BLaER1 (cell line): ENCODE results near the gene SHF.

Source experiments
- H3K27ac ChIP-seq: shearing (Covaris generic); formaldehyde crosslinking; 2 replicates; pipeline ENCODE4 v1.8.1; 2022
- H3K27me3 ChIP-seq: shearing (Covaris generic); formaldehyde crosslinking; 2 replicates; pipeline ENCODE4 v1.8.1; 2022
- H3K36me3 ChIP-seq: shearing (Covaris generic); formaldehyde crosslinking; 2 replicates; pipeline ENCODE4 v1.8.1; 2022
- H3K4me1 ChIP-seq: shearing (Covaris generic); formaldehyde crosslinking; 2 replicates; pipeline ENCODE4 v1.8.1; 2022
- H3K4me2 ChIP-seq: shearing (Covaris generic); formaldehyde crosslinking; 2 replicates; pipeline ENCODE4 v1.8.1; 2022
- H3K4me3 ChIP-seq: shearing (Covaris generic); formaldehyde crosslinking; 2 replicates; pipeline ENCODE4 v1.8.1; 2022
- H3K9ac ChIP-seq: shearing (Covaris generic); formaldehyde crosslinking; 2 replicates; pipeline ENCODE4 v1.8.1; 2022
- H3K9me3 ChIP-seq: shearing (Covaris generic); formaldehyde crosslinking; 2 replicates; pipeline ENCODE4 v1.8.1; 2022
- H4K20me1 ChIP-seq: shearing (Covaris generic); formaldehyde crosslinking; 2 replicates; pipeline ENCODE4 v1.8.1; 2022
- Cebpa-rat ChIP-seq: shearing (Covaris generic); IDR thresholded peaks from 2 replicates; pipeline ENCODE4 v1.8.1; 2022

Gene SHF

GRCh38 chr15:45224621-45225217, 37.0 kb upstream of the SHF start:
- TF ChIP-seq Cebpa-rat: no peak
- H3K4me2 ChIP-seq: no peak overlapping the region
- H3K4me1 ChIP-seq: no peaks in the 10 kb centered on the region
- no peaks in the 10 kb centered on the region for H4K20me1 ChIP-seq
- no peak overlapping the region for H3K4me3 ChIP-seq
- no peaks in the 10 kb centered on the region for H3K36me3 ChIP-seq
- H3K27me3 ChIP-seq: no peaks in the 10 kb centered on the region
- no peaks in the 10 kb centered on the region for H3K9me3 ChIP-seq
- H3K9ac ChIP-seq: no peak overlapping the region
- no peak overlapping the region for H3K27ac ChIP-seq

- TF ChIP-seq Cebpa-rat: no peak
These were observed 34.2 kb upstream of the SHF start for GRCh38 chr15:45221967-45222366.

GRCh38 chr15:45221053-45221599, 33.4 kb upstream of the SHF start:
- no peak for TF ChIP-seq Cebpa-rat
- Histone ChIP-seq H3K4me3 (no peak overlapping the region), H3K9ac (no peak overlapping the region), H3K4me2 (no peak overlapping the region), H3K4me1 (no peaks in the 10 kb centered on the region), H3K27me3 (no peaks in the 10 kb centered on the region), H3K36me3 (no peaks in the 10 kb centered on the region), H3K27ac (no peak overlapping the region), H3K9me3 (no peaks in the 10 kb centered on the region), H4K20me1 (no peaks in the 10 kb centered on the region)

More at GRCh38 chr15:45221967-45222366, 34.2 kb upstream of the SHF start:
- Histone ChIP-seq H3K4me2 (no peak overlapping the region), H3K4me3 (no peak overlapping the region), H3K9ac (no peak overlapping the region), H3K9me3 (no peaks in the 10 kb centered on the region), H3K4me1 (no peaks in the 10 kb centered on the region), H3K27ac (no peak overlapping the region), H3K27me3 (no peaks in the 10 kb centered on the region), H3K36me3 (no peaks in the 10 kb centered on the region), H4K20me1 (no peaks in the 10 kb centered on the region)

- no peak overlapping the region for H3K4me3 ChIP-seq
- H3K9me3 ChIP-seq: peaks cover 6% of the 10 kb centered on the region
- H3K9ac ChIP-seq: no peak overlapping the region
- no peak for TF ChIP-seq Cebpa-rat
- no peaks in the 10 kb centered on the region for H3K27me3 ChIP-seq
- no peaks in the 10 kb centered on the region for H4K20me1 ChIP-seq
- H3K27ac ChIP-seq: no peak overlapping the region
- H3K4me2 ChIP-seq: no peak overlapping the region
- no peaks in the 10 kb centered on the region for H3K4me1 ChIP-seq
- H3K36me3 ChIP-seq: no peaks in the 10 kb centered on the region
These were observed 24.7 kb upstream of the SHF start for GRCh38 chr15:45212493-45212892.

GRCh38 chr15:45205192-45205591, 17.4 kb upstream of the SHF start:
- H3K9me3 ChIP-seq: no peaks in the 10 kb centered on the region
- H3K27ac ChIP-seq: no peak overlapping the region
- no peak overlapping the region for H3K4me2 ChIP-seq
- H3K27me3 ChIP-seq: no peaks in the 10 kb centered on the region
- H3K9ac ChIP-seq: no peak overlapping the region
- no peaks in the 10 kb centered on the region for H3K36me3 ChIP-seq
- H3K4me3 ChIP-seq: no peak overlapping the region
- no peak for TF ChIP-seq Cebpa-rat
- peaks cover 9% of the 10 kb centered on the region for H3K4me1 ChIP-seq
- no peaks in the 10 kb centered on the region for H4K20me1 ChIP-seq

GRCh38 chr15:45203182-45203581, 15.4 kb upstream of the SHF start:
- H3K9me3 ChIP-seq: no peaks in the 10 kb centered on the region
- H3K27ac ChIP-seq: no peak overlapping the region
- peaks cover 9% of the 10 kb centered on the region for H3K4me1 ChIP-seq
- no peak for TF ChIP-seq Cebpa-rat
- no peak overlapping the region for H3K9ac ChIP-seq
- H3K36me3 ChIP-seq: no peaks in the 10 kb centered on the region
- no peaks in the 10 kb centered on the region for H3K27me3 ChIP-seq
- H3K4me2 ChIP-seq: no peak overlapping the region
- H4K20me1 ChIP-seq: no peaks in the 10 kb centered on the region
- H3K4me3 ChIP-seq: no peak overlapping the region

- TF ChIP-seq Cebpa-rat: no peak
- peaks cover 19% of the 10 kb centered on the region for H3K4me1 ChIP-seq
- H4K20me1 ChIP-seq: no peaks in the 10 kb centered on the region
- no peak overlapping the region for H3K9ac ChIP-seq
- no peak overlapping the region for H3K27ac ChIP-seq
- no peaks in the 10 kb centered on the region for H3K27me3 ChIP-seq
- no peaks in the 10 kb centered on the region for H3K36me3 ChIP-seq
- H3K9me3 ChIP-seq: no peaks in the 10 kb centered on the region
- no peak overlapping the region for H3K4me3 ChIP-seq
- H3K4me2 ChIP-seq: peak overlapping the region; percentile 93
These were observed 14.1 kb upstream of the SHF start for GRCh38 chr15:45201869-45202268.

GRCh38 chr15:45201557-45201859, 13.7 kb upstream of the SHF start:
- Histone ChIP-seq H3K4me3 (peak overlapping the region; percentile 74), H4K20me1 (no peaks in the 10 kb centered on the region), H3K4me1 (peaks cover 19% of the 10 kb centered on the region), H3K27ac (no peak overlapping the region; the same call in 1 of the 2 replicates), H3K36me3 (no peaks in the 10 kb centered on the region), H3K9me3 (no peaks in the 10 kb centered on the region), H3K9ac (peak overlapping the region; percentile 84; the same call in 1 of the 2 replicates), H3K27me3 (no peaks in the 10 kb centered on the region), H3K4me2 (peak overlapping the region; percentile 93)
- no peak for TF ChIP-seq Cebpa-rat

- H3K4me3 ChIP-seq: peak overlapping the region; percentile 74
- H3K27me3 ChIP-seq: no peaks in the 10 kb centered on the region
- TF ChIP-seq Cebpa-rat: no peak
- no peaks in the 10 kb centered on the region for H3K36me3 ChIP-seq
- H3K4me2 ChIP-seq: peak overlapping the region; percentile 93
- H3K9me3 ChIP-seq: no peaks in the 10 kb centered on the region
- no peaks in the 10 kb centered on the region for H4K20me1 ChIP-seq
- H3K4me1 ChIP-seq: peaks cover 19% of the 10 kb centered on the region
- peak overlapping the region; percentile 84 for H3K9ac ChIP-seq
- H3K27ac ChIP-seq: peak overlapping the region; percentile 86
These were observed 13.2 kb upstream of the SHF start for GRCh38 chr15:45200799-45201556.

- Histone ChIP-seq H3K4me3 (peak overlapping the region; percentile 74), H3K27ac (peak overlapping the region; percentile 86), H4K20me1 (no peaks in the 10 kb centered on the region), H3K9ac (peak overlapping the region; percentile 84), H3K4me1 (peaks cover 19% of the 10 kb centered on the region), H3K9me3 (no peaks in the 10 kb centered on the region), H3K36me3 (no peaks in the 10 kb centered on the region), H3K27me3 (no peaks in the 10 kb centered on the region), H3K4me2 (peak overlapping the region; percentile 93)
- TF ChIP-seq Cebpa-rat: no peak
These were observed 12.4 kb upstream of the SHF start for GRCh38 chr15:45200001-45200798.
